Astrocyte (in vitro differentiated cells and primary cell): ENCODE results near the gene ZSCAN30.

Source experiments
- EZH2 ChIP-seq: IDR thresholded peaks from 2 replicates; pipeline ENCODE4 v1.6.1; 2012; ENCODE audit warnings: mild to moderate bottlenecking, low read length, inconsistent platforms; ENCODE audit not compliant: insufficient read depth
- TF ChIP-seq, protein P1 (sequence below): IDR thresholded peaks from 2 replicates; pipeline ENCODE4 v1.5.1; 2011; ENCODE audit warnings: low read depth, mild to moderate bottlenecking, inconsistent platforms, low read length, moderate library complexity; ENCODE audit not compliant: insufficient read depth

DNA sequence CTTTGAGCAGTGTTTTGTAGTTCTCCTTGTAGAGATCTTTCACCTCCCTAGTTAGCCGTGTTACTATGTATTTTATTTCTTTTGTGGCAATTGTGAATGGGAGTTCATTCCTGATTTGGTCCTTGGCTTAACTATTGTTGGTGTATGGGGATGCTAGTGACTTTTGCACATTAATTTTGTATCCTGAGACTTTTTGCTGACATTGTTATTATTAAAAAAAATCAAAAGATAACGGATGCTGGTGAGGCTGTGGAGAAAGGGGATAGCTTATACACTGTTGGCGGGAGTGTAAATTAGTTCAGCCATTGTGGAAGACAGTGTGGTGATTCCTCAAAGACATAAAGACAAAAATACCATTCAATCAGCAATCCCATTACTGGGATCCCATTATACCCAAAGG is 66.2 kb downstream of the ZSCAN30 start:
- TF ChIP-seq, protein P1, sequence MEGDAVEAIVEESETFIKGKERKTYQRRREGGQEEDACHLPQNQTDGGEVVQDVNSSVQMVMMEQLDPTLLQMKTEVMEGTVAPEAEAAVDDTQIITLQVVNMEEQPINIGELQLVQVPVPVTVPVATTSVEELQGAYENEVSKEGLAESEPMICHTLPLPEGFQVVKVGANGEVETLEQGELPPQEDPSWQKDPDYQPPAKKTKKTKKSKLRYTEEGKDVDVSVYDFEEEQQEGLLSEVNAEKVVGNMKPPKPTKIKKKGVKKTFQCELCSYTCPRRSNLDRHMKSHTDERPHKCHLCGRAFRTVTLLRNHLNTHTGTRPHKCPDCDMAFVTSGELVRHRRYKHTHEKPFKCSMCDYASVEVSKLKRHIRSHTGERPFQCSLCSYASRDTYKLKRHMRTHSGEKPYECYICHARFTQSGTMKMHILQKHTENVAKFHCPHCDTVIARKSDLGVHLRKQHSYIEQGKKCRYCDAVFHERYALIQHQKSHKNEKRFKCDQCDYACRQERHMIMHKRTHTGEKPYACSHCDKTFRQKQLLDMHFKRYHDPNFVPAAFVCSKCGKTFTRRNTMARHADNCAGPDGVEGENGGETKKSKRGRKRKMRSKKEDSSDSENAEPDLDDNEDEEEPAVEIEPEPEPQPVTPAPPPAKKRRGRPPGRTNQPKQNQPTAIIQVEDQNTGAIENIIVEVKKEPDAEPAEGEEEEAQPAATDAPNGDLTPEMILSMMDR = no peak
- no peak for TF ChIP-seq EZH2
